Stimulated activated CD4-positive, alpha-beta T cell treated with anti-CD3 and anti-CD28 coated beads, Interleukin-15, amount 100 ng/mL, for 24 hours (primary cell): ENCODE measurements around the gene BEST2.
A peak's percentile ranks its signal among the peaks of the same experiment; 100 is the strongest.
"Not testable (repeated sequence)": the region's sequence is repeated elsewhere in the genome, so short reads cannot be mapped to it uniquely, and the experiment has no call there.

ENCODE experiments used
- DNase-seq: peaks from one replicate; pipeline ENCODE4 v3.0.0-alpha.2; 2020

BEST2 gene

DNA sequence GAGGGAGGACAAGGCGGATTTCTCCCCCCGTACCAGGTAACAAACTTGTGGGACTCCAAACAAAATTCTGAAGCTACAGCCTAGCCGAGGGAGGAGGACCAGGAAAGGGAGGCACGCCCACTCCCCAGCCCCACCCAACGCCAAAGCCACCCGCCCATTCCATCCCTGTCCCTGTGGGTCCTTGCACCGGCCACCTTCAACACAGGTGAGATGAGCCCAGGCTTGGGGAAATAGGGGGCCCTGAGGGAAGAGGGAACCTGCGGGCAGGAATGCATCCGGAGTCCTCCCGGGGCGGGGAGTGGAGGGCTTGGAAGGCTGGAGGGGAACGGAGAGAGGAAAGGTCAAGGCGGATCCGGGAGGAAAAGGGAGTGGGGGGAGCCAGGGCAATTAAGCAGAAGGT is at the start of gene BEST2:
TSS of gene BEST2 (plus strand) at position 157 of the 400 bp plus-strand sequence. CDS start 802 bp downstream, outside the sequence.
- no peak for DNase-seq

DNA sequence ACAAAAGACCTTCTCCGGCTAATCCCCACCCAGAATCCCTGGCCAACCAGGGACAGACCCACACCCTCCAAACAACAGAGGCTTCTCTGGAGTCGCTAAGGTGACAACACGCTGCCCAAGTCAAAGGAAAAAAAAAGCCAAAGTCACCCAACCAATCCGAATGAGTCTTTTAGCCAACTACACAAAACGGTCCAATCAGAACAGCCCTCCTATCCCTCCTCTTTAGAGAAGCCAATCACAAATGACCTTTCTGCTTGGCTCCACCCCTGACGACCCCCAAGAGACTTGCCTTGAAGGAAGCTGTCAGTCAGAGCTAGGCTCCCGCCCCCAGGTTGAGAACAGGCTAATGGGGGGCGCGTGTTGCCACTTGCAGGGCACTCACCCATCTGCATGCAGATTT is 48.5 kb upstream of the BEST2 start:
- DNase-seq = peak; percentile 48

- DNase-seq = no peak
Observed at GRCh38 chr19:12705169-12705568, 46.4 kb upstream of the BEST2 start.

DNA sequence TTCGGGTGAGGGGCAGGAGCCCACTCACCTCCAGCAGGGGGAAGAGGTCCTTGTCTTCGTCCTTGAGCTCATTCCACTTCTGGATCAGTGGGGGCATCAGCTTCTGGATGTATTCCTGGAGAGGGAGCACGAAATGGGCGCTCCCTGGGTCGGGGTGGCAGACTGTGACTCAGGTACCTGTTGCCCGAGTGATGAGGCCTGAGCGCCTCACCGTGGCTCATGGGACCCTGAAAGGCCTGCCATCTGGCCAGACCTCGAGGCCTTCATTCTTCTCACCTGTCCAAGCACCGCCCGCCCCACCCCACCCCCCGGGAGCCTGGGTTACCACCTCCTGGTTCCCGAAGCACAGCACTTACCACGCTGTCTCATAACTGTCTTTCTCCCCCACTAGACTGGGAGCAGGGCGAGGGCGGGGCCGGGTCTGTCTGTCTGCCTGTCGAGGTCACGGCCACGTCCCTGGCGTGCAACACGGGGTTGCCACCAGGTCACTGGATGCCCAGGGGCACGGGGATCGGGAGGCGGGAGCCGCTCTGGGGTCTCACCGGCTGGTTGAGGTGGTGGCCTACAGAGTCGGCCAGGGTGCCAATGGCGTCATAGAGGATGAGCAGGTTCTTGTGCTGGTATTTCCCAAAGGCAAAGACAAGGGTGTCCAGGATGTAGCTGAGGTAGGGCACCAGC is 45.8 kb upstream of the BEST2 start:
- DNase-seq = no peak

DNA sequence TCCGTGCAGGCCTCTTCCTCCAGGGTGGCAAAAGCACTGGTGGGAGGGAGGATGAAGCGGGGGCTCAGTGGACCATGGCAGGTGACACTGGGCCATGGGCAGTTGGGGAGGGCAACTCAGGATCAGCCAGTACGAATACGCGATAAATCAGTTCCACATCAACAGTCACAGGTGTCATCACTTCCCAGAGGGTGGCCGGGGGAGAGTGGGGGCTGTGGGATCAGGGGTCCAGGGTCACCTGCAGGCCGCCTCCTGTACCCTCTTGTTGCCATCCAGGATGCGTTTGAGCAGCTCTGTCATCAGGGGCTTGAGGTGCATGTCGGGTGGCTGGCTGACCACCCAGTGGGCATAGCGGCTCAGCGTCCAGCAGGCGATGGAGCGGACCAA is 45.3 kb upstream of the BEST2 start:
- no peak for DNase-seq

DNA sequence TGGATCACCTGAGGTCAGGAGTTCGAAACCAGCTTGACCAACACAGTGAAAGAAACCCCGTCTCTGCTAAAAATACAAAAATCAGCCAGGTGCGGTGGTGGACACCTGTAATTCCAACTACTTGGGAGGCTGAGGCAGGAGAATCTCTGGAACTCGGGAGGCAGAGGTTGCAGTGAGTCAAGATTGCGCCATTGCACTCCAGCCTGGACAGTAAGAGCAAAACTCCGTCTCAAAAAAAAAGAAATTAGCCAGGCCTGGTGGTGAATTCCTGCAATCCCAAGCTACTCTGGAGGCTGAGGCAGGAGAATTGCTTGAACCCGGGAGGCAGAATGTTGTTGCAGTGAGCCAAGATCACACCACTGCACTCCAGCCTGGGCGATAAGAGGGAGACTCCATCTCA is 43.0 kb upstream of the BEST2 start:
- no peak for DNase-seq

- DNase-seq = no peak
Observed at GRCh38 chr19:12711187-12711586, 40.4 kb upstream of the BEST2 start.

DNA sequence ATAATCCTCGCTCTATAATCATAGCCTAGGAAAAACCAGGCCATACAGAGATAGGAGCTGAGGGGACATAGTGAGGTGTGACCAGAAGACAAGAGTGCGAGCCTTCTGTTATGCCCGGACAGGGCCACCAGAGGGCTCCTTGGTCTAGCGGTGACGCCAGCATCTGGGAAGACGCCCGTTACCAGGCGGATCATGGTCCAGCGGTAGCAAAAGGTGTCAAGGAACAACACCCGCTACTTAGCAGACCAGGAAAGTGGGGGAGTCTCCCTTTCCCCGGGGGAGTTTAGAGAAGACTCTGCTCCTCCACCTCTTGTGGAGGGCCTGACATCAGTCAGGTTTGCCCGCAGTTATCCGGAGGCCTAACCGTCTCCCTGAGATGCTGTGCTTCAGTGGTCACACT is 39.5 kb upstream of the BEST2 start:
- DNase-seq = not testable (repeated sequence)

DNA sequence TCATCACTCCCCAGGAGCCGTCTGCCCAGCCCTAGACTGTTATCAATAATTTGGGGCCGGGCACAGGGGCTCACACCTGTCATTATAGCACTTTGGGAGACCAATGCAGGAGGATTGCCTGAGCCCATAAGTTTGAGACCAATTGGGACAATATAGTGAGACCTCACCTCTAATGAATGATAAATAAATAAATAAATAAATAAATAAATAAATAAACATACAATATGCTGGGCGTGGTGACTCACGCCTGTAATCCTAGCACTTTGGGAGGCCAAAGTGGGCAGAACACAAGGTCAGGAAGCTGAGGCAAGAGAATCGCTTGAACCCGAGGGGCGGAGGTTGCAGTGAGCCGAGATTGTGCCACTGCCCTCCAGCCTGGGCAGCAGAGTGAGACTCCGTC is 38.3 kb upstream of the BEST2 start:
- not testable (repeated sequence) for DNase-seq

DNA sequence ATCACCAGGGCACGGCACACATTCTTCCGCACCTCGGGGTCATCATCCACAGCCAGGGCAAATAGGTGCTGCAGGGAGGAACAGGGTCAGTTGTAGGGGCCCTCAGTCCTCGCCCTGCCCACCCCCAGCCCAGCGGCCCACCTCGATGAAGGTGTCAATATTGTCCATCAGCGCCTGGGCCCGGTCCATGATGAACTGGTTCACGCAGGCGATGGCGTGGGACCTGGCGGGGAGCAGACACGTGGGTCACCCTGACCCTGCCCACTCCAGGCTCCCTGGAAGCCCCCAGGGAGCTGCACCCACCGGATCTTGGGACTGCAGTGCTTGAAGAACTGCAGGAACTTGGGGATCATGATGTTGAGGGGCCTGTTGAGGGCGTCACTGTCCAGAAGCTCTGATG is 36.5 kb upstream of the BEST2 start:
- DNase-seq = no peak

GRCh38 chr19:12715929-12716328 is 35.7 kb upstream of the BEST2 start:
- no peak for DNase-seq

GRCh38 chr19:12720296-12720695 is 31.3 kb upstream of the BEST2 start:
- no peak for DNase-seq

DNA sequence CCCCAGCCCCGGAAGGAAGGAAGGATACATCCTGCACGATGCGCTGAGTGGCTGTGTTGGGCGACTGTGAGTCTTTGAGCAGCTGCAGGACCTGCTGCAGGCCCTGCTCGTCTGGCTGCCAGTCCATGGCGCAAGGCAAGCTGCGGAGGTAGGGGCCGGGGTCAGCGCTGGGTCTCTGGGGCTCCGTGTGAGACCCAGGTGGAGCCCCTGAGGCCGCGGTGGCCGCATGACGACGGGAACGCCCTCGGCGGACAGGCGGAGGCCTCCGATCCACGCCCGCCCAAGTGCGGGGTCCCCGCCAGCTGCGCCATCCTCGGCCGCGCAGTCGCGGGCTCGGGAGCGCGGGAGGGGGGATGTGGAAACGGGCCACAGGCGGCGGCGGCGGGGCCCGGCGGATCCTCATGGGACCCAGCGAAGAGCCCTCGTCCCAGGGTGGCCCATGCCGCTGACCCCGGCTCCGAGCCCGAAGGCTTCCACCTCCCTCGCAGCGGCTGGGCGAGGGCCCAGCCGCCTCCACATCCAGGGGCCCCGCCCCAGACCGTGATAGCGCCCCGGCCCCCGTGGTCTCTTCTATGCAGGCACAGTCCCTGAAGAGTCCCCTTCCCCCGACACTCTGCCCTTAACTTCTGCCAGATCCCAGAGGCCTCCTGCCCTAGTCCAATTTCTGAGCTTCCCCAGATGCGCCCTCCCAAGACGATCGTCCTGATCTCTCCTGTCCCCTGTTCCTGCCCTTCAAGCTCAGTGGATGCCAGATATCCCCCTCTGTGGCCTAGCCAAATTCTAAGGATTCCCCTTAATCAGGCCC is 30.5 kb upstream of the BEST2 start:
- peak; percentile 27 for DNase-seq

DNA sequence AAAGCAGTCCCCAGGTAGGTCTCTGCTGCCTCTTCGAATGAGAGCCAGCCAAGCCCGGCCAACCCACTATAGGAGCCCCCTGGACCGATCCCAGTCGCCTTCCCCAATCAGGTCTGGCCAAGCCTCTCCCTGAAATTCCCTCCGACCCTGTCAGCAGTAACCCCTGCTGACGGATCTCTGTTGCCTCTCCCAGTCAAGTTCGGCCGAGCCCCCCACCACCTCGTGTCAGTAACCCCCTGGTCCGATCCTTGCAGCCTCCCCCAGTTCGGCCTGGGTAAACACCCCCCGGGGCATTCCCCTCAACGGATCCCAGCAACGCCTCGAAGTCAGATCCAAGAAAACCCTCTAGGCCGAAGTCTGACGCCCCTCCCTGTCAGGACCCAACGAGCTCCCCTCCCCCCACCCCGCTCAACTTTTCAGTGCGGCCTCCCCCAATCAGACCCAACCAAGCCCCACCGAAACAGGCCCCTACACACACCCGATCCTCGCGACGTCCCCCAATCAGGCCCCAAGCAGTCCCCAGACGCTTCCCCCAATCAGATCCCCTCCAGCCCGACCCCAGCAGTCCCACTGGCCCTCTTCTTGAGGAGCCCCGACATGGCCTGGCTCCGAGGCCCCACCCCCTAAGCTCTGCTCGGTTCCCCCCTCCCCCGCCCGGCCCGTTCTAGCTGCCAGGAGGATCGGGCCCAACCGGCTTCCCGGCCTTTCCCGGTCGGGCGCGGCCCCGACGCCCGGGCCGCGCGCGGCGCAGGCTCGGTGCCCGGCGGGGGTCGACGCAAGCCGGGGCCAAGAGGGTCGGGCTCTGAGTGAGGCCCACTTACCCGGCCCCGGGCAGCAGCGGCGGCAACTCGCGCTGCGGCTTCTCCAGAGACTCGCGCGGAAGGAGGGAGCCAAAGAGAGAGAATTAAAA is 29.7 kb upstream of the BEST2 start:
- peak; percentile 61 for DNase-seq

DNA sequence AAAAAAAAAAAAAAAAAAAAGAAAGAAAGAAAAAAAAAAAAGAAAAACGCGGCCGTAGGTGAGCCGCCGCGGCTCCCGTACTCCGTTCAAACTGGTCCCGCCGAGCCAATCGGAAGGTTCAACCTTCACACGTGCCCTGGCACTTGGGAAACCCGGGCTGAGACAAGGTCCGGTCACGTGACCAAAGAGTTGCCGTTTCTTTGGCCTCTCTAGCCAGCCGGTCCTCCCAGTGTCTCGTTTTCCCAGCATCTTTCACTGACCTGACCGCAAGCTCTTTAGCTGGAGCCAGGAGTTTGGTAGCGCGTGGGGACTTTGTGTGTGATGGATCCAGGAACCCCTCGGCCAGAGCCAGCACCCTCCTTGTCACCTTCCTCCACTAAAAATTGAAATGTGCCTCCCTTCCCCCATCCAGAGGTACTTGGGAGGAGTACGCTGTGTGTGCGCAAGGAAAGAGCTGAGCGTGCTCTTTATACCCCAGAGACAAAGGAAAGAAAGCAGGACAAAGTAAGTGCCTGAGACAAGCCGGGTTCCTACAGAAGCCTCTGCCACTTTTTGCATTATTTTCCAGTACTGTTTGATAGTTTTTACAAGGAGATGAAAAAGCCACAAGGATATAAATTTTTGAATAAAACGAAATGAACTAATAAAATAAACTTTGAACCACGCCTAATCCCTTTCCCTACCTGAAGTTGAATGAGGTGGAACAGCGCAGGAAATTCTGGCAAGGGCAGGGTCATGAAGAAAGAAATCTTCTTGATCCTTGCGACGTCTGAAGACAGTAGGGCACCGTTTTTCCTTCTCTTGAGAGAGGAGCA is 28.8 kb upstream of the BEST2 start:
- peak; percentile 95 for DNase-seq

DNA sequence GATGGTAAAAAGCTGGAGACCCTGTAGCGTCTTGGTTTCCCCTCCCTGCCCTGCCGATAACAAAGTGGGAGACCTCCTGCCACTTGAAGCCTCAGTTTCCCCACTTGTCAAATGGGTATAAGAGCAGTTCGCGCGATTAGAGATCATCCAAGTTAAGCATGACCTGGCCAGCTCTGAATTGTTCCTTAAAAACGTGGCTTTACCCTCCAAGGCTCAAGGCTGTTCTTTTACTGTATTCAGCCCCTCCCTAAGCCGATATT is 28.3 kb upstream of the BEST2 start:
- DNase-seq = peak; percentile 20

DNA sequence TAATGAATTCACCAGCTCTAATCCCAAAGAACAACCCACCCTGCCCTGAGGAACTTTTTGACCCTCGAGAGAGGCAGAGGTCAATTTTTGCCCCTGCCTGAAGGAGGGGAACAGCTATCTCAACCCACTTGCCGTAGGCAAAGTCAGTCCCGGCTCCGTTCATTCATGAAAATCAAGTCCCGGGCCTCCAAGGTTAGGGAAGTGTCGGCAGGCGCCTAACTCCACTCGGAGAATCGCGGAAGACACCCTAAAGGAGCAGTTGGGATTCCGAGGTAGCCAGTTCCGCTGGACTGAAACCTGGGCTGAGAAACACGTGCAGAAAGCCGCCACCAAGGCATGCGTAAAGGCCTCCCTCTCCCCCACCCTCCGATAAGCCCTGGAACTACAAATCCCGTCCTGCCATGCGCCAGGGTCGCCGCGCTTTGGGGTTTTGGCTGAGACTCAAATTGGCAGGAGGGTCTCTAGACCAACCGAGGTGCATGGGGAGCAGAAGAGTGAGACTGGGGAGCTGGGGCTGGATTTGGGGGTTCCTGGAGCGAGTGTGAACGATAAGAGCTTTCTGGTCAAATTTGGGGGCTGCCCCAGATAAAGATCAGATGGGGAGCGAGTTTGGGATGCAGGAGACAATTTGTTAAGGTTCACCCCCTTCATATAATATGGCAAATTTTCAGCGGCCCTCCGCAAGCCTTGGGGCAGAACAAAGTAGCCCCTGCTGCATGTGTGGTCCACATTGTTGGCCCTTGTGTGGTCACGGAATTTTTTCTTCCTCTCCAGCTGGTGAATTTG is 27.8 kb upstream of the BEST2 start, which contains the start of gene TNPO2:
TSS of gene TNPO2 (minus strand) at position 292 of the 786 bp plus-strand sequence. CDS start 2,955 bp downstream, outside the sequence.
- DNase-seq = peak; percentile 87

DNA sequence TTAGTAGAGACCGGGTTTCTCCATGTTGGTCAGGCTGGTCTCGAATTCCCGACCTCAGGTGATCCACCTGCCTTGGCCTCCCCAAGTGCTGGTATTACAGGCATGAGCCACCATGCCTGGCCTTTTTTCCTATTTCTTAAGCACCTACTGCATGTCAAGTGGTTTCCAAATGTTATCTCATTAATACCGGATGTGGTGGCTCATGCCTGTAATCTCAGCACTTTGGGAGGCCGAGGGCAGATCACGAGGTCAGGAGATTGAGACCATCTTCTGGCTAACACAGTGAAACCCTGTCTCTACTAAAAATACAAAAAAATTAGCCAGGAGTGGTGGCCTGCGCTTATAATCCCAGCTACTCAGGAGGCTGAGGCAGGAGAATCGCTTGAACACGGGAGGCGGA is 26.0 kb upstream of the BEST2 start:
- not testable (repeated sequence) for DNase-seq

GRCh38 chr19:12726988-12727316 is 24.6 kb upstream of the BEST2 start:
- no peak for DNase-seq

GRCh38 chr19:12727745-12728433 is 23.7 kb upstream of the BEST2 start:
- DNase-seq = no peak

- DNase-seq = no peak
Observed at GRCh38 chr19:12730064-12730463, 21.5 kb upstream of the BEST2 start.
